ENCODE data around the gene ELL2. TPM values are rescaled to one million over a fixed set of nuclear protein-coding genes. Genes with fewer than 3 reads are reported as not detected.

Gene ELL2
- total and polyA plus RNA-seq, 2 of the 13 experiments (the other 11 are each of a cell fraction or from before 2014, with no cell fraction given) = 78.9 to 97.1 TPM

DNA sequence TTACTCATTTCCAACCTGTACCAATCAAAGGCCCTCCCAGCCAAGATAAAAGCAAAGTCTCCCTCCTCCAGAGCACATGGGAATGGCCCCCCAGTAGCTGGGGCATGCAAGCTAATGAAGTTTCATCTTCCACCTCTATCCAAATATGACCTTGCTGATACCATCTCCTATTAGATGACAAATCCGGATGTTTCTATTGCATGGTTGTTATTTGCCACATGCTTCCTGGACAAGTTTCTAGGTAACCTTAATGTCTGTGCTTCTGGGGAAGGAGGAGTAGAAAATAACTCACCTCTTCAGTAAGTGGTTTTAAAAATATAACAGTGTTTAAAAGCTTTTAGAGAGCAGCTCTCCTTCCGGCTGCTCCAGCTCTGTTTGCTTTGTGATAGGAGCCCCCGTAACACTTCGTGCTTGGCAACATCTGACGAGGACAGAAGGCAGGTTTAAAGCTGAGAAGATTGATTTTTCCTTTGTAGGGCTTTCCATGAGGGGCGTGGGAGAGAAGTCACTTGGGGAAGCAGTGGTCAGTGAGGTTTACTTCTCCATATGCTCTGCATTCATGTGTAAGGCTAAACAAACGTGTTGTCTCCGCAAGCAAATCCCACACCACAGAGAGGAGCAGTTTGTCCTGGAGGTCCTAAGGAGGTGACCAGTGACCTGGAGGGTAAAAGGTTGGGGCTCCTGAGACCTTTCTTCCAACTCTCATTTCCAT is 98.8 kb downstream of the ELL2 start (continued):
- TF ChIP-seq ZSCAN21 (CRISPR knock-in tag; IDR thresholded peaks at IDR 0.05; ENCODE audit: borderline replicate concordance) = no peak
- TF ChIP-seq GTF2F1 (IDR thresholded peaks at IDR 0.05; ENCODE audit: low read length) = no peak
- TF ChIP-seq NFYC (CRISPR knock-in tag; IDR thresholded peaks at IDR 0.05) = peak; percentile 31
- TF ChIP-seq, protein P1, sequence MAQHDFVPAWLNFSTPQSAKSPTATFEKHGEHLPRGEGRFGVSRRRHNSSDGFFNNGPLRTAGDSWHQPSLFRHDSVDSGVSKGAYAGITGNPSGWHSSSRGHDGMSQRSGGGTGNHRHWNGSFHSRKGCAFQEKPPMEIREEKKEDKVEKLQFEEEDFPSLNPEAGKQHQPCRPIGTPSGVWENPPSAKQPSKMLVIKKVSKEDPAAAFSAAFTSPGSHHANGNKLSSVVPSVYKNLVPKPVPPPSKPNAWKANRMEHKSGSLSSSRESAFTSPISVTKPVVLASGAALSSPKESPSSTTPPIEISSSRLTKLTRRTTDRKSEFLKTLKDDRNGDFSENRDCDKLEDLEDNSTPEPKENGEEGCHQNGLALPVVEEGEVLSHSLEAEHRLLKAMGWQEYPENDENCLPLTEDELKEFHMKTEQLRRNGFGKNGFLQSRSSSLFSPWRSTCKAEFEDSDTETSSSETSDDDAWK (CRISPR knock-in tag; IDR thresholded peaks at IDR 0.05) = no peak
- no peak for TF ChIP-seq ZNF407 (CRISPR knock-in tag; IDR thresholded peaks at IDR 0.05; ENCODE audit: not compliant biosample characterization)
- no peak for TF ChIP-seq FOXK2 (IDR thresholded peaks at IDR 0.05)
- TF ChIP-seq KLF9 (CRISPR knock-in tag; IDR thresholded peaks at IDR 0.05; ENCODE audit: low read depth) = no peak
- 0 out of 2 replicates have a peak, but pooled peaks have one; percentile 28 for TF ChIP-seq HES4 (CRISPR knock-in tag; IDR thresholded peaks at IDR 0.05; ENCODE audit: borderline replicate concordance)
- TF ChIP-seq GLMP (CRISPR knock-in tag; IDR thresholded peaks at IDR 0.05; ENCODE audit: borderline replicate concordance) = no peak
- no peak for TF ChIP-seq CENPBD1 (CRISPR knock-in tag; IDR thresholded peaks at IDR 0.05; ENCODE audit: borderline replicate concordance, low read depth)
- TF ChIP-seq ARNT2 (CRISPR knock-in tag; IDR thresholded peaks at IDR 0.05; ENCODE audit: low read depth) = no peak
- TF ChIP-seq TEAD2 (CRISPR knock-in tag; IDR thresholded peaks at IDR 0.05) = no peak
- no peak; the same call in 1 of the 2 replicates for TF ChIP-seq FOXC1 (CRISPR knock-in tag; IDR thresholded peaks at IDR 0.05; ENCODE audit: borderline replicate concordance)
- no peak for TF ChIP-seq ZNF75D (CRISPR knock-in tag; IDR thresholded peaks at IDR 0.05; ENCODE audit: borderline replicate concordance)
- TF ChIP-seq ZNF484 (CRISPR knock-in tag; IDR thresholded peaks at IDR 0.05; ENCODE audit: borderline replicate concordance, low read depth) = no peak

Data from HepG2 (cell line).